ENCODE data around the gene MTOR. TPM values are rescaled to one million over a fixed set of nuclear protein-coding genes. Genes with fewer than 3 reads are reported as not detected.

MTOR gene
- total and polyA plus RNA-seq, 2 donors (not counting 3 experiments of a cell fraction or from before 2014, with no cell fraction given) = 33.5 to 50.4 TPM

- dilution Hi-C loops (cut with MboI; ENCODE audit: extremely low pct_ligation_motif_present, low sequenced_read_pairs) (no loop called here), intact Hi-C loops (cut with micrococcal nuclease) (no loop called here)
- TF ChIP-seq FOS (IDR thresholded peaks at IDR 0.05; ENCODE audit: borderline replicate concordance, insufficient read depth, low read length) (no peak), EZH2 (IDR thresholded peaks at IDR 0.05; ENCODE audit: borderline replicate concordance, low read depth, low read length, severe bottlenecking) (no peak), CTCF (IDR thresholded peaks at IDR 0.05; ENCODE audit: extremely low read depth in 1 of 2, insufficient read depth in 1 of 2, low read depth in 1 of 2, low read length in 2 of 2) (no peak), JUN (IDR thresholded peaks at IDR 0.05; ENCODE audit: borderline replicate concordance, insufficient read depth, insufficient read length, low read depth) (no peak), GATA2 (IDR thresholded peaks at IDR 0.05; ENCODE audit: insufficient read depth, insufficient read length, low read depth, low read length) (no peak), POLR2AphosphoS5 (IDR thresholded peaks at IDR 0.05; ENCODE audit: insufficient read depth, low read depth, low read length) (no peak), POLR2A (IDR thresholded peaks at IDR 0.05; ENCODE audit: low read depth, low read length) (no peak), MAX (IDR thresholded peaks at IDR 0.05; ENCODE audit: insufficient read depth, insufficient read length) (no peak), MYC (IDR thresholded peaks at IDR 0.05; ENCODE audit: low read depth, low read length) (no peak)
- Histone ChIP-seq H3K27me3 (ENCODE audit: control insufficient read depth in 2 of 2, insufficient read depth in 2 of 2, low read length in 2 of 2) (no peaks in the 10 kb centered on the region), H3K4me2 (ENCODE audit: insufficient read depth, low read length) (no peak overlapping the region), H3K9me1 (replicated peaks; ENCODE audit: control insufficient read depth, extremely low read depth, insufficient read depth, low read length) (no peaks in the 10 kb centered on the region), H3K27ac (ENCODE audit: insufficient read depth, low read depth, low read length) (no peak overlapping the region), H4K20me1 (replicated peaks; ENCODE audit: control insufficient read depth, extremely low read depth, insufficient read depth, low read length) (no peaks in the 10 kb centered on the region), H3K9ac (replicated peaks; ENCODE audit: extremely low read depth, insufficient read depth, low read length) (no peak overlapping the region), H3K36me3 (ENCODE audit: control insufficient read depth in 2 of 2, extremely low read depth in 1 of 2, insufficient read depth in 2 of 2, low read length in 2 of 2) (peaks cover 27 to 33% of the 10 kb centered on the region in 2 experiments), H3K4me1 (ENCODE audit: control insufficient read depth, extremely low read depth, insufficient read depth, low read length) (no peaks in the 10 kb centered on the region), H3K9me3 (replicated peaks; ENCODE audit: control insufficient read depth, insufficient read depth, low read length) (no peaks in the 10 kb centered on the region), H2AFZ (ENCODE audit: low read depth, low read length) (no peak overlapping the region), H3K4me3 (replicated peaks in 1 of 3; ENCODE audit: insufficient read depth in 1 of 3, low read depth in 1 of 3, low read length in 3 of 3) (no peak overlapping the region), H3K79me2 (ENCODE audit: control insufficient read depth, insufficient read depth, low read length) (no peaks in the 10 kb centered on the region)
- POLR2A ChIA-PET = no interaction called here
- BruUV-seq (replicated peaks) = no TSS peak
- FAIRE-seq (no peak), DNase-seq (ENCODE audit: low read depth, low spot score) (no peak)
- CTCF ChIA-PET = interaction anchor here (0.6 to 1.7 kb wide), 3 partner anchors 27 to 177 kb away, joined by 3 to 6 read pairs (median 3); no protein-coding TSS in a partner anchor
These were observed 47.5 kb downstream of the MTOR start for GRCh38 chr1:11214698-11215380.

Measured in endothelial cell of umbilical vein (primary cell).